ENCODE measurements around the gene POC1A. TPM values are rescaled to one million over a fixed set of nuclear protein-coding genes. Genes with fewer than 3 reads are reported as not detected.

Gene POC1A
- total and polyA plus RNA-seq, 2 donors (not counting 3 experiments of a cell fraction or from before 2014, with no cell fraction given): 14.8 to 19.4 TPM

DNA sequence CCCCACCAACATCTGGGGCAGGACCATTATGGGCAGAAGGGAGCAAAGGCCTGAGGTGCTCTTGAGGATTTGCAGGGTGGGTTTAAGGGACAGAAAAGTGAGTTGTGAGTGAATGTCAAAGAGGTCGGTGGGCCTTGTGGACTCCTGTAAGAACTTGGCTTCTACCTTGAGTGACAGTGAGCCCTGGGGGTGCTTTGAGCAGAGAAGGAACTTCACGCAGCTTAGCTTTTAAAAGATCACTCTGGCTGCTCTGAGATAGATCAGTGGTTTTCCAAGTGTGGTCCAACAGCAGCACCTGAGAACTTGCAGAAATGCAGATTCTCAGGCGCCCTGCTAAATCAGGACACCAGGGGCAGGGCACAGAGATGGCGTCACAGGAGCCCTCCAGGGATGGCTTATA lies 28.5 kb upstream of the POC1A start:
- no peak overlapping the region for H3K4me3 ChIP-seq (replicated peaks in 1 of 3; ENCODE audit: insufficient read depth in 1 of 3, low read depth in 1 of 3, low read length in 3 of 3)
- no peaks in the 10 kb centered on the region for H3K4me1 ChIP-seq (ENCODE audit: control insufficient read depth, extremely low read depth, insufficient read depth, low read length)
- intact Hi-C loops (cut with micrococcal nuclease) (no loop called here), dilution Hi-C loops (cut with MboI; ENCODE audit: extremely low pct_ligation_motif_present, low sequenced_read_pairs) (no loop called here)
- no peaks in the 10 kb centered on the region for H3K9me3 ChIP-seq (replicated peaks; ENCODE audit: control insufficient read depth, insufficient read depth, low read length)
- H3K27me3 ChIP-seq (ENCODE audit: control insufficient read depth in 2 of 2, insufficient read depth in 2 of 2, low read length in 2 of 2): peaks cover 0 to 4% of the 10 kb centered on the region in 2 experiments
- no peaks in the 10 kb centered on the region for H3K9me1 ChIP-seq (replicated peaks; ENCODE audit: control insufficient read depth, extremely low read depth, insufficient read depth, low read length)
- POLR2A ChIA-PET: no interaction called here
- CTCF ChIA-PET: interaction anchor here (2.2 kb wide), 1 partner anchor 14 kb away, joined by 5 read pairs; no protein-coding TSS in a partner anchor
- no peaks in the 10 kb centered on the region for H3K79me2 ChIP-seq (ENCODE audit: control insufficient read depth, insufficient read depth, low read length)
- H3K4me2 ChIP-seq (ENCODE audit: insufficient read depth, low read length): no peak overlapping the region
- TF ChIP-seq, protein P1, sequence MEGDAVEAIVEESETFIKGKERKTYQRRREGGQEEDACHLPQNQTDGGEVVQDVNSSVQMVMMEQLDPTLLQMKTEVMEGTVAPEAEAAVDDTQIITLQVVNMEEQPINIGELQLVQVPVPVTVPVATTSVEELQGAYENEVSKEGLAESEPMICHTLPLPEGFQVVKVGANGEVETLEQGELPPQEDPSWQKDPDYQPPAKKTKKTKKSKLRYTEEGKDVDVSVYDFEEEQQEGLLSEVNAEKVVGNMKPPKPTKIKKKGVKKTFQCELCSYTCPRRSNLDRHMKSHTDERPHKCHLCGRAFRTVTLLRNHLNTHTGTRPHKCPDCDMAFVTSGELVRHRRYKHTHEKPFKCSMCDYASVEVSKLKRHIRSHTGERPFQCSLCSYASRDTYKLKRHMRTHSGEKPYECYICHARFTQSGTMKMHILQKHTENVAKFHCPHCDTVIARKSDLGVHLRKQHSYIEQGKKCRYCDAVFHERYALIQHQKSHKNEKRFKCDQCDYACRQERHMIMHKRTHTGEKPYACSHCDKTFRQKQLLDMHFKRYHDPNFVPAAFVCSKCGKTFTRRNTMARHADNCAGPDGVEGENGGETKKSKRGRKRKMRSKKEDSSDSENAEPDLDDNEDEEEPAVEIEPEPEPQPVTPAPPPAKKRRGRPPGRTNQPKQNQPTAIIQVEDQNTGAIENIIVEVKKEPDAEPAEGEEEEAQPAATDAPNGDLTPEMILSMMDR (IDR thresholded peaks at IDR 0.05; ENCODE audit: extremely low read depth in 1 of 2, insufficient read depth in 1 of 2, low read depth in 1 of 2, low read length in 2 of 2): no peak
- no peak for TF ChIP-seq EZH2 (IDR thresholded peaks at IDR 0.05; ENCODE audit: borderline replicate concordance, low read depth, low read length, severe bottlenecking)
- TF ChIP-seq FOS (IDR thresholded peaks at IDR 0.05; ENCODE audit: borderline replicate concordance, insufficient read depth, low read length): no peak
- no peak for TF ChIP-seq JUN (IDR thresholded peaks at IDR 0.05; ENCODE audit: borderline replicate concordance, insufficient read depth, insufficient read length, low read depth)
- TF ChIP-seq, protein P2, sequence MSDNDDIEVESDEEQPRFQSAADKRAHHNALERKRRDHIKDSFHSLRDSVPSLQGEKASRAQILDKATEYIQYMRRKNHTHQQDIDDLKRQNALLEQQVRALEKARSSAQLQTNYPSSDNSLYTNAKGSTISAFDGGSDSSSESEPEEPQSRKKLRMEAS (IDR thresholded peaks at IDR 0.05; ENCODE audit: insufficient read depth, insufficient read length): no peak
- no peak for TF ChIP-seq POLR2A (IDR thresholded peaks at IDR 0.05; ENCODE audit: low read depth, low read length)
- H3K36me3 ChIP-seq (ENCODE audit: control insufficient read depth in 2 of 2, extremely low read depth in 1 of 2, insufficient read depth in 2 of 2, low read length in 2 of 2): no peaks in the 10 kb centered on the region
- H2AFZ ChIP-seq (ENCODE audit: low read depth, low read length): no peak overlapping the region
- no peak for FAIRE-seq
- no peaks in the 10 kb centered on the region for H4K20me1 ChIP-seq (replicated peaks; ENCODE audit: control insufficient read depth, extremely low read depth, insufficient read depth, low read length)
- no TSS peak for BruUV-seq (replicated peaks)
- DNase-seq (ENCODE audit: low read depth, low spot score): no peak
- no peak overlapping the region for H3K9ac ChIP-seq (replicated peaks; ENCODE audit: extremely low read depth, insufficient read depth, low read length)
- H3K27ac ChIP-seq (ENCODE audit: insufficient read depth, low read depth, low read length): no peak overlapping the region

All from endothelial cell of umbilical vein (primary cell).